Keratinocyte (primary cell): ENCODE data around the gene SLC39A1. TPM values are rescaled to one million over a fixed set of nuclear protein-coding genes. Genes with fewer than 3 reads are reported as not detected.

ENCODE experiments used
- DNase-seq: peaks from one replicate; pipeline ENCODE4 v3.0.0-alpha.2; 2011; ENCODE audit warnings: low read depth, missing footprints, low spot score
- FAIRE-seq: peaks from 2 replicates; lab custom pipeline; 2011; peaks lifted over from hg19 to GRCh38; lab: Jason Lieb, UNC
- H2AFZ ChIP-seq: 2 replicates; pipeline ENCODE4 v1.6.0; 2012; ENCODE audit warnings: low read length, control low read depth, inconsistent platforms; ENCODE audit not compliant: control insufficient read depth
- H3K27ac ChIP-seq: 2 replicates; pipeline ENCODE4 v1.5.1; 2011; ENCODE audit warnings: low read length; ENCODE audit not compliant: control insufficient read depth, insufficient read depth
- H3K27me3 ChIP-seq: 3 replicates; pipeline ENCODE4 v1.6.0; 2011; ENCODE audit warnings: low read length; ENCODE audit not compliant: control insufficient read depth, insufficient read depth; ENCODE audit errors: extremely low read depth
- H3K36me3 ChIP-seq, 2 experiments: 2 replicates in 1 of 2; 3 replicates in 1 of 2; pipeline ENCODE4 v1.5.1; 2011; ENCODE audit warnings: low read length in 2 of 2, mild to moderate bottlenecking in 1 of 2; ENCODE audit not compliant: control insufficient read depth in 2 of 2, insufficient read depth in 2 of 2; ENCODE audit errors: extremely low read depth in 1 of 2
- H3K4me1 ChIP-seq: 3 replicates; pipeline ENCODE4 v1.5.1; 2011; ENCODE audit warnings: low read length; ENCODE audit not compliant: control insufficient read depth, insufficient read depth; ENCODE audit errors: extremely low read depth
- H3K4me2 ChIP-seq: 3 replicates; pipeline ENCODE4 v1.6.0; 2011; ENCODE audit warnings: low read depth, low read length; ENCODE audit not compliant: control insufficient read depth, insufficient read depth; ENCODE audit errors: extremely low read depth
- H3K4me3 ChIP-seq, 3 experiments: fragments of 200-600 bp in 1 of 3; sonication (generic) in 1 of 3; 2 replicates in 2 of 3; 3 replicates in 1 of 3; pipeline ENCODE4 v1.5.1; 2011 to 2016; ENCODE audit warnings: low read length in 3 of 3, mild to moderate bottlenecking in 3 of 3, control low read depth in 2 of 3, inconsistent platforms in 1 of 3, low read depth in 1 of 3, mixed read lengths in 1 of 3, mixed run types in 1 of 3, moderate library complexity in 1 of 3; ENCODE audit not compliant: control insufficient read depth in 2 of 3, insufficient read depth in 2 of 3; ENCODE audit errors: extremely low read depth in 1 of 3
- H3K79me2 ChIP-seq: 2 replicates; pipeline ENCODE4 v1.6.0; 2012; ENCODE audit warnings: low read length; ENCODE audit not compliant: control insufficient read depth, insufficient read depth
- H3K9ac ChIP-seq: 3 replicates; pipeline ENCODE4 v1.6.0; 2011; ENCODE audit warnings: low read length; ENCODE audit not compliant: control insufficient read depth, insufficient read depth; ENCODE audit errors: extremely low read depth
- H3K9me1 ChIP-seq: 3 replicates; pipeline ENCODE4 v1.6.0; 2011; ENCODE audit warnings: low read length; ENCODE audit not compliant: control insufficient read depth, insufficient read depth; ENCODE audit errors: extremely low read depth
- H3K9me3 ChIP-seq: 2 replicates; pipeline ENCODE4 v1.5.1; 2012; ENCODE audit warnings: low read depth, low read length; ENCODE audit not compliant: control insufficient read depth
- H4K20me1 ChIP-seq: 3 replicates; pipeline ENCODE4 v1.6.0; 2011; ENCODE audit warnings: low read length; ENCODE audit not compliant: control insufficient read depth, insufficient read depth; ENCODE audit errors: extremely low read depth
- CTCF ChIP-seq, 3 experiments: IDR thresholded peaks in 1 of 3; conservative IDR thresholded peaks in 1 of 3; optimal IDR thresholded peaks in 1 of 3; 2 replicates in 2 of 3; 3 replicates in 1 of 3; pipeline versions ENCODE3 to v1.5.1; 2011; ENCODE audit warnings: low read length in 3 of 3, mild to moderate bottlenecking in 3 of 3, moderate library complexity in 2 of 3, control low read depth in 1 of 3, inconsistent platforms in 1 of 3; ENCODE audit not compliant: insufficient read depth in 2 of 3; ENCODE audit errors: extremely low read depth in 1 of 3
- EZH2 ChIP-seq: IDR thresholded peaks from one replicate; pipeline ENCODE4 v1.6.1; 2012; ENCODE audit warnings: inconsistent platforms, mild to moderate bottlenecking, low read length, moderate library complexity
- dilution Hi-C: fragments of 300-500 bp; cut with MboI; formaldehyde crosslinking; loops from one replicate; pipeline ENCODE4 v1.7.0; 2020; ENCODE audit warnings: low sequenced_read_pairs; ENCODE audit not compliant: extremely low pct_ligation_motif_present
- polyA plus RNA-seq, 5 experiments: library from polyadenylated mRNA; depleted of rRNA in 3 of 5; stranded (reverse) in 3 of 5; stranded (forward) in 1 of 5; unstranded in 1 of 5; fragments of >200 nt; gene quantifications; 1 replicate in 1 of 5; 2 replicates in 3 of 5; 3 replicates in 1 of 5; pipeline versions ENCODE4 v1.2.1 to v1.2.3, GENCODE V29; 2011 to 2012; ENCODE audit warnings: missing spikeins in 2 of 5, low read depth in 1 of 5, low replicate concordance in 1 of 5

The SLC39A1 gene
- polyA plus RNA-seq, 1 donor (not counting 4 experiments of a cell fraction or from before 2014, with no cell fraction given): 68.4 TPM

GRCh38 chr1:153985941-153986761 lies 22.8 kb upstream of the SLC39A1 start, which contains the start of gene RAB13:
RAB13 (minus strand) TSS chr1:153986339; CDS start chr1:153986236, 103 bp downstream.
- Histone ChIP-seq H3K4me1 (peaks cover 15% of the 10 kb centered on the region), H4K20me1 (no peaks in the 10 kb centered on the region), H3K27ac (peak within 1 kb of the TSS; percentile 79), H3K9me1 (no peaks in the 10 kb centered on the region), H2AFZ (peak within 1 kb of the TSS; percentile 92), H3K9ac (peak within 1 kb of the TSS; percentile 85), H3K4me3 (peak within 1 kb of the TSS; percentile 76 to 93 (median 92)), H3K36me3 (peaks cover 2 to 8% of the 10 kb centered on the region in 2 experiments), H3K4me2 (peak within 1 kb of the TSS; percentile 99), H3K9me3 (no peaks in the 10 kb centered on the region), H3K27me3 (no peaks in the 10 kb centered on the region), H3K79me2 (peaks cover 13% of the 10 kb centered on the region)
- TF ChIP-seq CTCF (optimal IDR thresholded peaks at IDR 0.05 in 1 of 3, IDR thresholded peaks at IDR 0.05 in 1 of 3, conservative IDR thresholded peaks at IDR 0.05 in 1 of 3; ENCODE audit: extremely low read depth in 1 of 3, insufficient read depth in 2 of 3, low read length in 3 of 3) (no peak), EZH2 (no peak)
- DNase-seq (no peak), FAIRE-seq (no peak)
- dilution Hi-C loops: no loop called here

- TF ChIP-seq CTCF (optimal IDR thresholded peaks at IDR 0.05 in 1 of 3, IDR thresholded peaks at IDR 0.05 in 1 of 3, conservative IDR thresholded peaks at IDR 0.05 in 1 of 3; ENCODE audit: extremely low read depth in 1 of 3, insufficient read depth in 2 of 3, low read length in 3 of 3) (no peak), EZH2 (no peak)
- Histone ChIP-seq H3K27me3 (no peaks in the 10 kb centered on the region), H3K9ac (peak overlapping the region; percentile 85), H3K79me2 (peaks cover 7% of the 10 kb centered on the region), H3K4me1 (peaks cover 15% of the 10 kb centered on the region), H3K9me1 (no peaks in the 10 kb centered on the region), H3K4me2 (peak overlapping the region; percentile 99), H4K20me1 (no peaks in the 10 kb centered on the region), H3K36me3 (peaks cover 0 to 9% of the 10 kb centered on the region in 2 experiments), H3K9me3 (no peaks in the 10 kb centered on the region), H3K27ac (peak overlapping the region; percentile 79), H3K4me3 (peak overlapping the region; percentile 76 to 93 (median 92)), H2AFZ (peak overlapping the region; percentile 88)
- FAIRE-seq (no peak), DNase-seq (no peak)
- dilution Hi-C loops: no loop called here
These were observed 22.1 kb upstream of the SLC39A1 start for GRCh38 chr1:153985341-153985912.
